ENCODE results near the gene PRKN. TPM values are rescaled to one million over a fixed set of nuclear protein-coding genes. Genes with fewer than 3 reads are reported as not detected.

Gene PRKN
- total RNA-seq, 4 donors from 2014 or later: 8.4 to 44.8 (median 12.6) TPM

DNA sequence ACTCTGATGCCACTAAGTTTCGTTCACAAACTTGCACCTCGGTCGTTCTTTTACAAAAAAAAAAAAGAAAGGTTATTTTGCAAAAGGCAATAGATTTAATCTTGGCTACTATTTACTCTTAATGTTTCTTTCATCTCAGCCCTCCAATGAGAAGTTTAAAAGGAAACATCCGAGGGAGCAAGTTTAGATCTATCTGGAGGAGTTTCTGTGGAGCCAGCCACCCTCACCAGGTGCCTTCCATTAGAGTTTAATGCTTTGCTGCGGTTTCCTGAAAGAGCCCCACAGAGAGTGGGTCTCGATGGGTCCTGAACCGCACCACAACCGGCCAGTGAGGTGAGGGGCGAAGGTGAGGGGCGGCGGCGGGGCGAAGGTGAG, 632 bp downstream of the PRKN start:
- ATAC-seq (ENCODE audit: low FRiP score): no peak
- no peak for DNase-seq (ENCODE audit: low spot score)
- TF ChIP-seq, protein P1, sequence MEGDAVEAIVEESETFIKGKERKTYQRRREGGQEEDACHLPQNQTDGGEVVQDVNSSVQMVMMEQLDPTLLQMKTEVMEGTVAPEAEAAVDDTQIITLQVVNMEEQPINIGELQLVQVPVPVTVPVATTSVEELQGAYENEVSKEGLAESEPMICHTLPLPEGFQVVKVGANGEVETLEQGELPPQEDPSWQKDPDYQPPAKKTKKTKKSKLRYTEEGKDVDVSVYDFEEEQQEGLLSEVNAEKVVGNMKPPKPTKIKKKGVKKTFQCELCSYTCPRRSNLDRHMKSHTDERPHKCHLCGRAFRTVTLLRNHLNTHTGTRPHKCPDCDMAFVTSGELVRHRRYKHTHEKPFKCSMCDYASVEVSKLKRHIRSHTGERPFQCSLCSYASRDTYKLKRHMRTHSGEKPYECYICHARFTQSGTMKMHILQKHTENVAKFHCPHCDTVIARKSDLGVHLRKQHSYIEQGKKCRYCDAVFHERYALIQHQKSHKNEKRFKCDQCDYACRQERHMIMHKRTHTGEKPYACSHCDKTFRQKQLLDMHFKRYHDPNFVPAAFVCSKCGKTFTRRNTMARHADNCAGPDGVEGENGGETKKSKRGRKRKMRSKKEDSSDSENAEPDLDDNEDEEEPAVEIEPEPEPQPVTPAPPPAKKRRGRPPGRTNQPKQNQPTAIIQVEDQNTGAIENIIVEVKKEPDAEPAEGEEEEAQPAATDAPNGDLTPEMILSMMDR (IDR thresholded peaks at IDR 0.05): no peak

DNA sequence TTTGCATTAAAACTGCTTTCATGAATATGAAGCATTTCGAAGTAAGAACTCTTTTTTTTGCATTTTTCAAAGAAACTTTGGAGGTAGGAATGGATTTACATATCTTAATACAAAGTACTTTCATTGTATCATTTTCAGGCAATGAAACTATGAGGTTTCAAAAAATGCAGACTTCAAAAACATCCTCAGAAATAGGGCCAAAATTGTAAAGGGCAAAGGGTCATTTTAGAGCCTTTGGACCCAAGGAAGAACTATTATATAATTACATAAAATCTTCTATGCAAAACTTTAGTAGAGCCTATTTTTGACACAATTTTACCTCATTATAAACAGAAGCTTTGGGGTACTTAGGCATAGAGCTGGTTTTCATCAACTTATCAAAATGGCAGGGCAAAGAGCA, 4.9 kb downstream of the PRKN start:
- ATAC-seq (ENCODE audit: low FRiP score) (no peak), DNase-seq (ENCODE audit: low spot score) (no peak)
- TF ChIP-seq, protein P1 (IDR thresholded peaks at IDR 0.05): no peak

DNA sequence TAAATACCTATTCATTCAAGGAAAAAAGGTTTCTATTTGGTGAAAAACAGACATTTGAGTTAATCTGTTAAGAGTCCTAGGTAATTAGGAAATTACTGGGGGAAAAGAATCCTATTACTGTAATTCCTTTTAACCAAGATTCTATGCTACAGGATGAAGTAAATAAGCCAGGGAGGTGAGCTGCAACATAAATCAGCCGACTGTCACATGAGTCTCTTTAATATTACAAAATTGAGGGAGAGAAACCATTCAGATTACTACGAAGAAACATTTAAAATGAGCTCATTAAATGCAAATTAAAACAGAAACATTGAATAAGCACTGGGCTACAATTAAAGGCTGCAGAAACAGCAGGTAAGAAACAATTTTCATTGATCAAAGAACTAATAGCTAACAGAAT, 5.3 kb downstream of the PRKN start:
- TF ChIP-seq, protein P1 (IDR thresholded peaks at IDR 0.05): no peak
- DNase-seq (ENCODE audit: low spot score) (no peak), ATAC-seq (ENCODE audit: low FRiP score) (no peak)

- DNase-seq (ENCODE audit: low spot score) (no peak), ATAC-seq (ENCODE audit: low FRiP score) (no peak)
- TF ChIP-seq, protein P1 (IDR thresholded peaks at IDR 0.05): no peak
Observed at GRCh38 chr6:162721404-162721687, 6.2 kb downstream of the PRKN start.

DNA sequence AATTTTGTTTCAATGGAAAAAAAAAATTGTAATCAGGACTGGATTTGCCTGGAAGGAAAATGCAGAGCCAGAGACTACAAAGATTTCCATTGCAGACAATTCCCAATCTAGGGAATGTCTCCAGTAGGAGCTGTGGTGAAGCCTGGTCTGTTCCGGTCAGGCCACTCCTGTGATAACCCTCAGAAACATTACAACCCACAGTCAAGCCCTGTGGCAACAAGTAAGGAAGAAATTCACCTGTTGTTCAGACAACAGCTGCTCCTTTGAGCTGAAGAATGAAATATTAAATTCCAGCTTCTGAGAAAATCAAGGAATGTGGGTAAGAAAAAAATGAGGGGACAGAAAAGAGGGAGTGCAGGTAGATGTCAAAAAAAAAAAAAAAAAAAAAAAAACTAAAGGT, 8.0 kb downstream of the PRKN start:
- TF ChIP-seq, protein P1 (IDR thresholded peaks at IDR 0.05): no peak
- DNase-seq (ENCODE audit: low spot score) (no peak), ATAC-seq (ENCODE audit: low FRiP score) (no peak)

DNA sequence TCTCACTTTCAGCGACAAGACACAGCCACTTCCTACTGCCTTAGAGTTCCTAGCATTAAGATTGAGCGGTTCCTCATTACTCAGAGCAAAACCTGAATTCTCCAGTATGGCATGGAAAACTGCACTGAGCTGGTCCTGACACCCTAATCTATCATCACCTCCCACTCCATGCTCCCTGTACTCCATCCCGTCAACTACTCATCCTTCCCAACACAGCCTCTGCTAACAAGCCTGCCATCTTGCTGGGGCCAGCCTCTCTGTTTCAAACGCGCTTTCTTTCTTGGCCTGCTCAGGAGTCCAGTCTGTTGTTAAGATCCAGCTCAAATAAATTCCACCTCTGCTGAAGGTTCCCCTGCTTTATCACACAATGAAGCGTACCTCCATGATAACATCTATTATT, 12.0 kb downstream of the PRKN start:
- TF ChIP-seq, protein P1 (IDR thresholded peaks at IDR 0.05): no peak
- DNase-seq (ENCODE audit: low spot score) (no peak), ATAC-seq (ENCODE audit: low FRiP score) (no peak)

- TF ChIP-seq, protein P1 (IDR thresholded peaks at IDR 0.05): no peak
- DNase-seq (ENCODE audit: low spot score) (no peak), ATAC-seq (ENCODE audit: low FRiP score) (no peak)
Observed at GRCh38 chr6:162713974-162714780, 13.4 kb downstream of the PRKN start.

All from omental fat pad (tissue), 4 donors.